ENCODE measurements around the gene MTFMT.
A peak's percentile ranks its signal among the peaks of the same experiment; 100 is the strongest.
"Not testable (repeated sequence)": the region's sequence is repeated elsewhere in the genome, so short reads cannot be mapped to it uniquely, and the experiment has no call there.

Gene MTFMT

DNA sequence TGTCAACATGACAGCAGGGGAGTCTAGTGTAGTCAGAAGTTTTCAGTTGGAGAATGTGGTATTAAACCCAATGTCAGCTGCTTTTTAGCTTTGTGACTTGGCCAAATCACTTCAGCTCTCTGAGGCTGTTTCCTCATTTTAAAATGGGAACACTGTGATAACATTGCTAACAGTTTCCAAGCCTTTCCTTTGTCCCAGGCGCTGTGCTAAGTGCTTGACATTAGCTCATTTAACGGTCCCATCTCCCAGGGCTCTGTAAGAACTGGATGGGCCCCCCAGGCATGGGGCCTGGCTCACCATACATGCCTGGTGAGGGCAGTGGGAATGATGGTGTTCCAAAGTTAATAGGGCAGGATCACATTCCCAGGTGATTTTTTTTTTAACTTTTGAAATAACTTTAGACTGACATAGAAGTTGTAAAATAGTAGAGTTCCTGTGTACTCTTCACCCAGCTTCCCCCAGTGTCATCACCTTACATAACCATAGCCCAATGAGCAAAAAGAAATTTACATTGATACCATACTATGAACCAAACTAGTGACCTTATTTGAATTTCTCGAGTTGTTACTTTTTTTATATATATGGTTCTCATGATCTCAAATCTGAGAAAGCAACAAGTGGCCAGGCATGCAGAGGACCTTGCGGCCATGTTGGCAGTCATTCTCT, 30.6 kb upstream of the MTFMT start:
- DNase-seq, result no peak

DNA sequence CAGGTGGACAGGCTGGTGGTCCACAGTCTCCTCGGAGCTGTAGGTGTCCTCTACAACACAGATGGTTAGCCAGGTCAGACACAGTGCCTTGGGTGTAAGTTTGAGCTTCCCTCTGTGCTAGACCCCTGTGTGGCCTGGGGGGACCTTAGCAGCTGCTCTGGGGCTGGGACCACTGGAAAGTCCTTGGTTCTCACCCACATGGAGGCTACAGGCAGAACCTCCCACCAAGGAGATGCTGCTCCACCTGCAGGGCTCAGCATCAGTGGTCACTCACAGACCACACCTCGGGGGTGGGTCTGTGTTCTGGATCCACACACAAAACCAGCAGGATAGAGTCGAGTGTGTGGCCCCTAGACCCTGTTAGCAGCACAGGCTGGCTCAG, 29.9 kb upstream of the MTFMT start:
- no peak for DNase-seq

GRCh38 chr15:65058394-65059368, 29.2 kb upstream of the MTFMT start:
- DNase-seq, result no peak

GRCh38 chr15:65057549-65057940, 28.1 kb upstream of the MTFMT start:
- DNase-seq, result no peak

- no peak for DNase-seq
Observed at GRCh38 chr15:65056868-65057548, 27.6 kb upstream of the MTFMT start.

- DNase-seq, result no peak
Observed at GRCh38 chr15:65056106-65056505, 26.7 kb upstream of the MTFMT start.

DNA sequence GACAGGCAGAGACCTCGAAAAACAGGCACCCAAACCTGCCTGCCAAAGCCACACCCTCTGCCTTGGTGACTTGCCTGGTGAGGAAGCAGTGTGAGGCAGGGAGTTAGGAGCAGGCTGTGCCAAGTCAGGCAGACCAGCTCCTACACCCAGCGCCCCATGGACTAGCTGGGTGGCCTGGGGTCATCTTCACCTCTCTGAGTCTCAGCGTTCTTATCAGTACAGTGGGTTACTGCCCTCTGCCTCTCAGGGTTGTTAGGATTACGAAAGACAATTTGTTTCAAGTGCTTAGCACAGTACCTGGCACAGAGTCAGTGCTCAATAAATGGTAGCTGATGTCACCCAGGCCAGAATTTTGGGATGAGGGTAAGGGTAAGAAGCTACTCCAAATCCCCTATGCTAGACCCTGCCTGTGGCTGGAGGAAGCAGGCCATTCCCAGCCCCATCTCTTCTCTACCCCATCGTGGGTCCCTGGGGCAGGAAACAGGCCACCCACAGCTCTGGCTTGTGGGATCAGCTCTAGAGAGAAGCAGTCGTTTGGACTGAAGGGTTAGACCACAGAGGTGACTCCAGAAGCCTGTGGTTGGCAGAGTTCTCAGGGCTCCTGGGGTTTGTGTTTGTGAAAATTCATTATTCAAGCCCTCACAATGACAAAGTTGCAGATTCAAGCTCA, 25.9 kb upstream of the MTFMT start:
- DNase-seq, result peak; percentile 63

- DNase-seq, result peak; percentile 53
Observed at GRCh38 chr15:65054333-65055200, 25.1 kb upstream of the MTFMT start.

DNA sequence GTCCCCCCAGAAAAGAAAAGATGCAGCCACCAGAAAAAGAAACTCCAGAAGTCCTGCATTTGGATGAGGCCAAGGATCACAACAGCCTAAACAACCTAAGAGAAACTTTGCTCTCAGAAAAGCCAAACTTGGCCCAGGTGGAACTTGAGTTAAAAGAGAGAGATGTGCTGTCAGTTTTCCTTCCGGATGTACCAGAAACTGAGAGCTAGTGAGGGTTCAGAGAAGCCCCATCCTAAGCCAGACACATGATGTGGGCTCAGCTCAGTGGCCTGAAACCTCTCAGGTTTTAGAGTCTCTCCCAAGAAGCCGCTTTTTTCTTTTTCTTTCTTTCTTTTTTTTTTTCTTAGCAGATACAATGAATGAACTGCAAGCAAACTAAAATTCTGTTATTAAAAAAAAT, 23.5 kb upstream of the MTFMT start:
- DNase-seq, result no peak

DNA sequence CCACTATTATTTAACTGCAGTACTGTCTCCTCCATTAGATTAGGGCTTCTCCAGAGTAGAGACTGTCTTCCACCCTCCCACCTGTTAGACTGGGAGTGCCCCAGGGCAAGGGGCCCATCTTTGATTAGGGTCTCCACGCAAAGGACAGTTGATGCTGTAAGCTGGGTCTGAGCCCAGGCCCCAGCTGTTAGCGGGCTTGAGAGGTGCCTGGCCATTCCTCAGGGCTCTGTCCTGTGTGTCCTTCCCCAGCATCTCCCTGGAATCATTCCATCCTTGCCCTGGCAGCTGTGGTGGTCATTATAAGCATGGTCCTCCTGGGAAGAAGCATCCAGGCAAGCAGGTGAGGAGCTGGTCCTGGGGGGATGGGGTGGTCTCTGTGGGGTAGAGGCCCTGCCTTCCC, 21.8 kb upstream of the MTFMT start:
- no peak for DNase-seq

DNA sequence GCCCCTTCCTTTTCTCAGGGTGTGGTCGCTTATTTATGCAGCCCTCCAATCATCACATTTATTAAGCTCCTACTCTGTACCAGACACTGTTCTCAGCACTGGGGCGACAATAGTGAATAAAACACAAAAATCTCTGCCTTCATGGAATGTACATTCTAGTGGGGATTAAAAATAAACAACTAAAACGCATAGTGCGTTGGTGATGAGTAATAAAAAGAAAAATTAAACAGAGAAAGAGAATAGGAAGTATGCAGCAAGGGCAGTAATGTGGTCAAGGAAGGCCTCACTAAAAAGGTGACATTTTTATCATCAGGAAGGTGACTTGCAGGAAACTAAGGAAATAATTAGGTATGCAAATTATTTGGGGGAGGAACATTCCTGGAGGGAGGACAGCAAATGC, 20.8 kb upstream of the MTFMT start:
- no peak for DNase-seq

DNA sequence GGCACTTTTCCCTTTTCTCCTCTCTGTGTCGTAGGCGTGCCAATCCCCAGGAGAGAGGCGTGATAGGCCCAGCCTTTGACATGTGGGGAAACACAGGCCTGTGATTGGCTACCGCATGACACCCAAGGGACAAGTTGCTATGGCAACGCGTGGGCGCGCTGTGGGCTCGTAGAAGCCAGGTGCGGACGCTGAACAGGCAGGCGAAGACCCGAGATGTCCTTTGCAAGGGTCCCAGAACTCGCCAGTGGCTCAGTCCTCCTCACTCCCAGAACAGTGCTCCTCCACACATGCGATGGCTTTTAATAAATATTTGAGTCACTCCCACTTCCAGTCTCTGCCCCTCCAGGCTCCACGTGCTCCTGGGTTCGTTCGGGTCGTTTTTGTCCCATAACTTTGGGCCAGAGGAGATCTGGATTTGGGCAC, 20.0 kb upstream of the MTFMT start:
- DNase-seq, result peak; percentile 79

DNA sequence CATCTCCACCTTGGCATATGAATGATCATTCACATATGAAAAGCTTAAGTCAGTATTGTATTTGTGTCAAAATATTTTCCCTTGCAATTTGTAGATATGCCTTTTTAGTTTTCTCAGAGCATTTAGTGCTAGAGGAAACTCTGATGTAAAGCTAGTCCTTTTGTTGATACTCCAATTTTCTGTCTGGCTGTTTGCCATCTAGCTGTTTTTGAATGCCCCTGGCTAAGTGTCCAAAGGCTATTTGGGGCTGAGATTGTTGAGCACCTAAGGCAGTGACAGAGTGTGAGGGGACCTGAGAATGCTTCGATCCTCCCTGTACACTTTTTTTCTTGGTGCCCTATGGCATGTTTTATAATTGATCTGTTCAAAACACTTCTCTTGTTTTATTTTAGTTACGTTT, 18.8 kb upstream of the MTFMT start:
- DNase-seq, result no peak

DNA sequence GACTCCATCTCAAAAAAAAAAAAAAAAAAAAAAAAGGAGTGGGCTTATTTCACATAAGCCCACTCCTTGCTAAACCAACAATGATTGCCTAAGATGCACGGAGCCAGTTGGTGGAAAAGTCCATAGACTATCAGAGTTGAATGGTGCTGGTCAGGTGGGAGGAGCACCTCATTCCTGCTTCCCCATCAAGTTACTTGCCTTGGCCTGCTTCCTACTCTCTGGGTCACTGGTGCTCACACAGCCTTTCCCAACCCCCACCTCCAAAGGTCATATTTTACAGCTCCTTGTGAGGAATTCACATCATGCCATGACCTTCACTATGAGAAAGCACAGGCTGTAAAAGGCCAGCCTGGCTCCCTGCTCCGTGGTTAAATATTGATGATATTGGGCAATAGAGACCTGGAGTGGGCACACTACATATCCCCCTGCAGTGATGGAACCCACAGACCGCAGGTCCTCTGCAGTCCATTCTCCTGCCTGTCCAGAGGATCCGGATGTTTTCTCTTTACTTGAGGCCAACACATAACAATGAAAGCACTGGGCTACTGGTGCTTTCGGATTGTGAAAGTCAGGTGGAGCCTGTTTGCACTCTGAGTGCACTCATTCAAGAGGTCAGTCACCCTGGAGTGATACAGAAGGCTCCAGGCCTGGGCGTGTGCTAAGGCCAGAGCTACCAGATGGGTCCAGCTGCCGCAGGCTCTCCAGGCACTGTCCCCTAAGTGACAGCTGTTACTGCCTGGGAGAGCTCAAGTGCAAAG, 15.5 kb upstream of the MTFMT start, which contains the start of gene SLC51B:
Gene SLC51B, plus strand, starts transcription at position 664 of the 758 bp plus-strand sequence. CDS start 4,618 bp downstream, outside the sequence.
- DNase-seq, result no peak

DNA sequence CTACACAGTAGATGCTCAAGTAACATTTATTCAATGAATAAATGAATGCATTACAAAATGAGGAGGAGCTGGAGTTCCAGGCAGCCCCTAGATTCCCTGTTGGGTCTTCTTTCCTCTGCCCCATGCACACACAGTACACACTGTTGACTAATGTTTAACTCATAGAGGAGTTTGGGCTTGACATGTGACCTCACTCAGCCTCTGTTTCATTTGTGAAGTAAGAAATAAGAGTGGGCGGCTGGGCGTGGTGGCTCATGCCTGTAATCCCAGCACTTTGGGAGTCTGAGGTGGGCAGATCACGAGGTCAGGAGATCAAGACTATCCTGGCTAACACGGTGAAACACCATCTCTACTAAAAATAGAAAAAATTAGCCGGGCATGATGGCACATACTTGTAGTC, 14.8 kb upstream of the MTFMT start:
- DNase-seq, result not testable (repeated sequence)

DNA sequence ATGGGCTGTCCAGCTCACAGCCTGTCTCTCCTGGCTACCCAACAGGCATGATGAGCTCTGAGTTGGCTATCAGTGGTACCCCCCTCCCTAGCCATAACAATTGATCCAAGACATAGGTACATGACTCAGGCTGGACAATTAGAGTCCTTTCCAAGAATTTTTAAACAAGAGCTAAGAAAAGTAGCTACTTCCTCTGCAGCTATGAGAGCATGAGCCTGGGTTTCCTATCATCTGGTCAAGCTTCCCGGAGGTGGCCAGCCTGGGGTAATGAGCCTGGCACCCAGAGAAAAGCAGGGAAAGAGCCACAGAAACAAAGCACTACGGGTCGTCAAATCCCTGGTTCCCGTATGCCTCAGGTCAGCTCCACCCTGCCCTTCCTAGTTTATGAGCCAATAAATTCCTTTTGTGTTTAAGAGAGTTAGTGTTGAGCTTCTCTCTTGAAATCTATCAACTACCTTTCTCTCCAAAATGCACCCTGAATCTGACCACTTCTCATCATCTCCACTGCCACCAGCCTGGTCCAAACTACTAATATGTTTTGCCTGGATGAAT, 13.4 kb upstream of the MTFMT start:
- DNase-seq, result no peak

DNA sequence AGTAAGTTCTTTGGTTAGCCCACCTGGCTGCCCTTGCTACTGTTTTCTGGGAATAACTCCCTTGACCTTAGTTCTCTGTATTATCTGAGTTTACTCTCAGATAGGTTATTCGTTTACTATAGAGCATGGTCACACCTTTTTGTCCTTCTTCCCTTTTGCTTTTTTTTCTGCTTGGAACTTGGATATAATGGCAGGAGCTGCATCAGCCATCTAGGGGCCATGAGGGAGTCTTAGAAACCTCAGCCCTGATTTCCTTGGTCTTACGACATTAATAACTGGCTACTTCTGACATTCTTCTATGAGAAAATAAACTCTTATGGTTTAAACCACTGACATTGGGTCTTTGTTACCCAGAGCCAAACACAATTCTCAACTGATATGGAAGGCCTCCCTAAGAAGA, 12.3 kb upstream of the MTFMT start:
- DNase-seq, result no peak

- DNase-seq, result no peak
Observed at GRCh38 chr15:65040461-65040860, 11.0 kb upstream of the MTFMT start.

DNA sequence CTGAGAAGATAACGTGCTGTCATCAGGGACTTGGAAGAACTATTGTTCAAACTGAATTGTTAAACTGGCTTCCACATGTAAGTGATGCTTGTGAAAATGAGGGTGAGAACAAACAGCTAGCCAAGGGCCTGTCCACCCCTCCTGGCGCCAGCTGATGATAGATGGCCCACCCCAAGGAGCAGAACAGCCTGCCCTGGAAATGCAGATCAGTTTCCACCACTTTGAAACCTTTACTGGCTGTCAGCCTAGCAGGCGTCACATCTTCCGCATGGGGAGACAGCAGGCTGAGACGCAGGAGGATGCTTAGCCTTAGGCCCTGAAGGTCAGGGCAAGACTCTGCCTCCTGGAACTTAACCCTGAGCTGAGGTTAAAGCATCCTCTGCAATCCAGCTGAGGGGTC, 9.4 kb upstream of the MTFMT start:
- DNase-seq, result no peak

DNA sequence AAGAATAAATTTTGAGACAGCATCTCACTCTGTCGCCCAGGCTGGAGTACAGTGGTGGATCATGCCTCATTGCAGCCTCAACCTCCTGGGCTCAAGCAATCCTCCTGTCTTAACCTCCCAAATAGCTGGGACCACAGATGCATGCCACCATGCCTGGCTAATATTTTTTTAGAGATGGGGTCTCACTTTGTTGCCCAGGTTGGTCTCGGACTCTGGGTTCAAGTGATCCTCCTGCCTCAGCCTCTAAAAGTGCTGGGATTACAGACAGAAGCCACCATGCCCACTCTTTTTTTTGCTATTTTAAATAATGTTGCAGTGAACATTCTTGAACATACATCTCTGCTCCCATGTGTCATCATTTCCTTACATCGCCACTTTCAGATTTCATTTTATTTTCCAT, 9.0 kb upstream of the MTFMT start:
- DNase-seq, result no peak

GRCh38 chr15:65037309-65037708, 7.9 kb upstream of the MTFMT start:
- DNase-seq, result no peak

Data from GDM1 (cell line).